IMR-90 (cell line): ENCODE data around the gene ATP23. TPM values are rescaled to one million over a fixed set of nuclear protein-coding genes. Genes with fewer than 3 reads are reported as not detected.

Experiments used
- ATAC-seq: fragments of 200-7000 bp; cut with Tn5 transposase; 2 replicates; pipeline ENCODE4 v1.9.1; 2020; ENCODE audit warnings: low read depth, mild to moderate bottlenecking, moderate library complexity
- BruUV-seq: library from RNA; stranded (reverse); fragments of 400-500 nt; replicated peaks from 2 replicates; lab custom pipeline; 2021; lab: Mats Ljungman, UMichigan
- CTCF ChIA-PET: fragments of 300-600 bp; formaldehyde crosslinking; extraction: SDS; loops from one replicate; lab custom pipeline; 2021; ENCODE audit warnings: antibody characterized with exemption; lab: Yijun Ruan, JAX
- POLR2A ChIA-PET: fragments of 300-600 bp; sonication (Branson Sonifier 250); formaldehyde crosslinking; loops from one replicate; lab custom pipeline; 2022; ENCODE audit warnings: antibody characterized with exemption; ENCODE audit not compliant: unreplicated experiment; lab: Charles Lee
- DNase-seq: peaks from one replicate; pipeline ENCODE4 v3.0.0; 2013
- H2AFZ ChIP-seq: replicated peaks from 2 replicates; pipeline ENCODE3; 2013; ENCODE audit warnings: low read length, mild to moderate bottlenecking; ENCODE audit not compliant: poor library complexity
- H2AK5ac ChIP-seq: 2 replicates; pipeline ENCODE4 v1.6.1; 2013; ENCODE audit warnings: low read depth, low read length, inconsistent platforms
- H2AK9ac ChIP-seq: replicated peaks from 2 replicates; pipeline ENCODE3; 2013; ENCODE audit warnings: mild to moderate bottlenecking, low read depth, low read length, moderate library complexity; ENCODE audit not compliant: poor library complexity
- H2BK120ac ChIP-seq: 2 replicates; pipeline ENCODE4 v1.6.1; 2013; ENCODE audit warnings: low read depth, low read length, inconsistent platforms
- H2BK15ac ChIP-seq: 3 replicates; pipeline ENCODE4 v1.6.1; 2013; ENCODE audit warnings: low read depth, low read length, inconsistent platforms
- H2BK20ac ChIP-seq: 2 replicates; pipeline ENCODE4 v1.6.1; 2013; ENCODE audit warnings: low read depth, mild to moderate bottlenecking, inconsistent platforms, low read length, moderate library complexity
- H2BK5ac ChIP-seq: 2 replicates; pipeline ENCODE4 v1.6.1; 2013; ENCODE audit warnings: mild to moderate bottlenecking, low read depth, low read length, inconsistent platforms; ENCODE audit not compliant: poor library complexity, severe bottlenecking
- H3K14ac ChIP-seq: replicated peaks from 2 replicates; pipeline ENCODE4 v1.6.1; 2013; ENCODE audit warnings: low read depth, low read length, inconsistent platforms
- H3K18ac ChIP-seq: 2 replicates; pipeline ENCODE4 v1.6.1; 2013; ENCODE audit warnings: low read depth, low read length, control low read depth
- H3K23ac ChIP-seq: 2 replicates; pipeline ENCODE4 v1.6.1; 2013; ENCODE audit warnings: low read depth, low read length, inconsistent platforms
- H3K27ac ChIP-seq: 2 replicates; pipeline ENCODE4 v1.5.1; 2013; ENCODE audit warnings: mild to moderate bottlenecking, control low read depth, low read length; ENCODE audit not compliant: insufficient read depth
- H3K27me3 ChIP-seq: 2 replicates; pipeline ENCODE4 v1.6.1; 2013; ENCODE audit warnings: low read length; ENCODE audit not compliant: control insufficient read depth, insufficient read depth
- H3K36me3 ChIP-seq: 2 replicates; pipeline ENCODE4 v1.6.1; 2013; ENCODE audit warnings: low read length, mixed read lengths; ENCODE audit not compliant: control insufficient read depth, insufficient read depth
- H3K4ac ChIP-seq: 2 replicates; pipeline ENCODE4 v1.6.1; 2013; ENCODE audit warnings: low read depth, low read length, inconsistent platforms
- H3K4me1 ChIP-seq: 2 replicates; pipeline ENCODE4 v1.6.1; 2013; ENCODE audit warnings: low read length, mixed read lengths; ENCODE audit not compliant: control insufficient read depth, insufficient read depth
- H3K4me2 ChIP-seq: 2 replicates; pipeline ENCODE4 v1.6.1; 2013; ENCODE audit warnings: low read depth, mild to moderate bottlenecking, control low read depth, low read length, moderate library complexity
- H3K4me3 ChIP-seq: 2 replicates; pipeline ENCODE4 v1.5.1; 2013; ENCODE audit warnings: low read depth, mild to moderate bottlenecking, control low read depth, low read length, moderate library complexity; ENCODE audit not compliant: insufficient read depth
- H3K56ac ChIP-seq: 2 replicates; pipeline ENCODE4 v1.6.1; 2013; ENCODE audit warnings: low read length, inconsistent platforms; ENCODE audit not compliant: insufficient read depth; ENCODE audit errors: extremely low read depth
- H3K79me1 ChIP-seq, 2 experiments: 2 replicates each; pipeline ENCODE4 v1.6.1; 2013; ENCODE audit warnings: low read length in 2 of 2, inconsistent platforms in 1 of 2, low read depth in 1 of 2
- H3K9ac ChIP-seq: 2 replicates; pipeline ENCODE4 v1.6.1; 2013; ENCODE audit warnings: low read depth, low read length, control low read depth
- H3K9me1 ChIP-seq: 2 replicates; pipeline ENCODE4 v1.6.1; 2013; ENCODE audit warnings: low read length, inconsistent platforms; ENCODE audit not compliant: insufficient read depth
- H3K9me3 ChIP-seq: 2 replicates; pipeline ENCODE4 v1.6.1; 2013; ENCODE audit warnings: low read length; ENCODE audit not compliant: control insufficient read depth, insufficient read depth
- H4K20me1 ChIP-seq: 2 replicates; pipeline ENCODE4 v1.6.1; 2013; ENCODE audit warnings: low read length, inconsistent platforms; ENCODE audit not compliant: insufficient read depth
- H4K5ac ChIP-seq: 2 replicates; pipeline ENCODE4 v1.6.1; 2013; ENCODE audit warnings: mild to moderate bottlenecking, low read depth, low read length, control low read depth
- H4K8ac ChIP-seq, 2 experiments: 2 replicates each; pipeline ENCODE4 v1.6.1; 2013; ENCODE audit warnings: low read depth in 2 of 2, low read length in 2 of 2, control low read depth in 1 of 2, inconsistent platforms in 1 of 2
- H4K91ac ChIP-seq: 2 replicates; pipeline ENCODE4 v1.6.1; 2013; ENCODE audit warnings: low read depth, low read length, inconsistent platforms; ENCODE audit not compliant: insufficient read depth
- BHLHE40 ChIP-seq: fragments of 150-350 bp; IDR thresholded peaks from 2 replicates; pipeline ENCODE4 v1.6.1; 2016; ENCODE audit warnings: mild to moderate bottlenecking, low read depth, low read length
- CEBPB ChIP-seq: IDR thresholded peaks from 2 replicates; pipeline ENCODE4 v1.6.1; 2012; ENCODE audit warnings: low read depth, low read length, improper control_type of control experiment
- CHD1 ChIP-seq: IDR thresholded peaks from 2 replicates; pipeline ENCODE4 v1.6.1; 2012; ENCODE audit warnings: low read depth, low read length, improper control_type of control experiment
- ELK1 ChIP-seq: fragments of 150-350 bp; IDR thresholded peaks from 2 replicates; pipeline ENCODE4 v1.6.1; 2016; ENCODE audit warnings: low read depth, mild to moderate bottlenecking, low read length, moderate library complexity, borderline replicate concordance
- MAFK ChIP-seq: IDR thresholded peaks from 2 replicates; pipeline ENCODE4 v1.6.1; 2012; ENCODE audit warnings: low read depth, low read length, improper control_type of control experiment
- MAZ ChIP-seq: IDR thresholded peaks from 2 replicates; pipeline ENCODE4 v1.6.1; 2012; ENCODE audit warnings: low read depth, mild to moderate bottlenecking, low read length, improper control_type of control experiment, moderate library complexity, borderline replicate concordance
- NFE2L2 ChIP-seq: fragments of 150-350 bp; IDR thresholded peaks from 2 replicates; pipeline ENCODE4 v1.6.1; 2016; ENCODE audit warnings: low read depth, mild to moderate bottlenecking, low read length
- POLR2A ChIP-seq: IDR thresholded peaks from 2 replicates; pipeline ENCODE4 v1.6.1; 2012; ENCODE audit warnings: mild to moderate bottlenecking, low read depth, low read length
- RAD21 ChIP-seq: IDR thresholded peaks from 2 replicates; pipeline ENCODE4 v1.6.1; 2012; ENCODE audit warnings: low read length, improper control_type of control experiment
- RCOR1 ChIP-seq: IDR thresholded peaks from 2 replicates; pipeline ENCODE4 v1.6.1; 2012; ENCODE audit warnings: mild to moderate bottlenecking, low read length, improper control_type of control experiment; ENCODE audit not compliant: insufficient replicate concordance
- RFX5 ChIP-seq: IDR thresholded peaks from 2 replicates; pipeline ENCODE4 v1.8.0; 2012; ENCODE audit warnings: low read depth, mild to moderate bottlenecking, low read length, moderate library complexity
- SMC3 ChIP-seq: fragments of 150-350 bp; IDR thresholded peaks from 2 replicates; pipeline ENCODE4 v1.6.1; 2016; ENCODE audit warnings: low read depth, mild to moderate bottlenecking, antibody characterized with exemption, low read length, moderate library complexity
- USF2 ChIP-seq: fragments of 150-350 bp; IDR thresholded peaks from 2 replicates; pipeline ENCODE4 v1.6.1; 2017; ENCODE audit warnings: mild to moderate bottlenecking, antibody characterized with exemption, low read length, low read depth
- WGBS, 2 experiments: methylation state at CpG; one replicate each; pipeline versions ENCODE4 v1.1.5 to v1.1.7; 2013; ENCODE audit warnings: missing lambda C conversion rate in 2 of 2; ENCODE audit not compliant: insufficient read length in 1 of 2; ENCODE audit errors: extremely low coverage in 2 of 2; 5-methylcytosine and 5-hydroxymethylcytosine counted together
- dilution Hi-C: fragments of 300-500 bp; cut with HindIII; formaldehyde crosslinking; loops from one replicate; pipeline ENCODE4 v1.14.3; 2018; ENCODE audit warnings: low sequenced_read_pairs; ENCODE audit not compliant: unreplicated experiment
- in situ Hi-C: fragments of 300-500 bp; cut with MboI; formaldehyde crosslinking; loops from 3 replicates; pipeline ENCODE4 v1.14.3; 2019; ENCODE audit warnings: low sequenced_read_pairs, inconsistent platforms, mixed read lengths
- intact Hi-C: fragments of 100-400 bp; cut with micrococcal nuclease; formaldehyde crosslinking; loops from 2 replicates; pipeline ENCODE4 v1.10.0; 2022
- polyA plus RNA-seq, 3 experiments: library from polyadenylated mRNA; depleted of rRNA; stranded (reverse); fragments of >200 nt; gene quantifications; 2 replicates each; pipeline ENCODE4 v1.2.3, GENCODE V29; 2012; ENCODE audit warnings: low replicate concordance in 1 of 3
- total RNA-seq: library from RNA; depleted of rRNA; stranded (reverse); fragments of >200 nt; gene quantifications from 2 replicates; pipeline ENCODE4 v1.2.3, GENCODE V29; 2012
- TF ChIP-seq, protein P1 (sequence below): conservative IDR thresholded peaks from 2 replicates; pipeline ENCODE4 v1.5.1; 2012; ENCODE audit warnings: mild to moderate bottlenecking, low read depth, low read length, improper control_type of control experiment

Gene ATP23
- total and polyA plus RNA-seq, 2 of the 4 experiments (the other 2 are of a cell fraction) = 6.4 to 7.2 TPM

DNA sequence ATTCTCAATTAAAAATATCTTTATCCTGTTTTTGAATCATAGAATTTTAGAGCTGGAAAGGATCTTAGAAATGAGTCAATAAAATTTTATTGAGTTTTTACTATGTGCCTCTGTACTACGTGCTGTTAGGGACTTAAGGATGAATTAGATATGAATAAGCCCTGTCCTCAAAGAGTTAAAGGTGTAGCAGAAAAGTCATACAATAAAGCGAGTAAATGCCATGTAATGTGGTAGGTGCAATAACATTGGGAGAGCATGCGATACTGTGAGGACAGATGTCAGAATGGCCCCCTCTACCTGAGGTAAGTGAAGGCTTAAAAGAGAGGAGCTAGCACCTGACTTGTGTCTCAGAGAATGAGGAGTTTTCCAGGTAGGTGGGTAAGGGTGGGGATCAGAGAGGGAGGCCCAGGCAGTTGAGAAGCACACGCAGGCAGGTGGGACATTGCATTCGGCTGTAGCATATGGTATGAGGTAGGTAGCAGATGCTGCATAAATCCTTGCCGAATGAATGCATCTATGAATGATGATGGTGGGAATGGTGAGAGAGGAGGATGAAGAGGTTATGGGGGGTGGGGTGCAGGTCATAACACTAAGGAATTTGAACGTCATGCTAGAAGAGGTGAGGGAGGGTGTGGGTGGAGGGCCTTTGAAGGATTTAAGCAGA lies 35.4 kb upstream of the ATP23 start:
- H3K9me1 ChIP-seq = no peaks in the 10 kb centered on the region
- no peaks in the 10 kb centered on the region; a peak in 1 of 4 replicates for H3K79me1 ChIP-seq
- DNase-seq (no peak), ATAC-seq (no peak)
- H3K23ac ChIP-seq = no peak overlapping the region
- no peak for TF ChIP-seq RAD21
- TF ChIP-seq POLR2A = no peak
- TF ChIP-seq USF2 = no peak
- no peak for TF ChIP-seq ELK1
- TF ChIP-seq MAZ = no peak
- no peak for TF ChIP-seq BHLHE40
- TF ChIP-seq RFX5 = no peak
- TF ChIP-seq CEBPB = no peak
- TF ChIP-seq, protein P1, sequence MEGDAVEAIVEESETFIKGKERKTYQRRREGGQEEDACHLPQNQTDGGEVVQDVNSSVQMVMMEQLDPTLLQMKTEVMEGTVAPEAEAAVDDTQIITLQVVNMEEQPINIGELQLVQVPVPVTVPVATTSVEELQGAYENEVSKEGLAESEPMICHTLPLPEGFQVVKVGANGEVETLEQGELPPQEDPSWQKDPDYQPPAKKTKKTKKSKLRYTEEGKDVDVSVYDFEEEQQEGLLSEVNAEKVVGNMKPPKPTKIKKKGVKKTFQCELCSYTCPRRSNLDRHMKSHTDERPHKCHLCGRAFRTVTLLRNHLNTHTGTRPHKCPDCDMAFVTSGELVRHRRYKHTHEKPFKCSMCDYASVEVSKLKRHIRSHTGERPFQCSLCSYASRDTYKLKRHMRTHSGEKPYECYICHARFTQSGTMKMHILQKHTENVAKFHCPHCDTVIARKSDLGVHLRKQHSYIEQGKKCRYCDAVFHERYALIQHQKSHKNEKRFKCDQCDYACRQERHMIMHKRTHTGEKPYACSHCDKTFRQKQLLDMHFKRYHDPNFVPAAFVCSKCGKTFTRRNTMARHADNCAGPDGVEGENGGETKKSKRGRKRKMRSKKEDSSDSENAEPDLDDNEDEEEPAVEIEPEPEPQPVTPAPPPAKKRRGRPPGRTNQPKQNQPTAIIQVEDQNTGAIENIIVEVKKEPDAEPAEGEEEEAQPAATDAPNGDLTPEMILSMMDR = no peak
- no peak for TF ChIP-seq MAFK
- no peak for TF ChIP-seq CHD1
- TF ChIP-seq RCOR1 = no peak
- TF ChIP-seq NFE2L2 = no peak
- no peak for TF ChIP-seq SMC3
- no peak overlapping the region for H3K56ac ChIP-seq
- H4K5ac ChIP-seq = no peak overlapping the region
- in situ Hi-C loops (loop anchor here (5.0 kb wide), 1 partner anchor 79 kb away; no protein-coding TSS in a partner anchor), dilution Hi-C loops (no loop called here), intact Hi-C loops (loop anchor here (1.0 kb wide), 3 partner anchors 75 to 124 kb away; partner anchors contain the start of gene TSFM)
- peaks cover 3% of the 10 kb centered on the region for H3K4me1 ChIP-seq
- H3K4me3 ChIP-seq = no peak overlapping the region
- H3K9me3 ChIP-seq = no peaks in the 10 kb centered on the region
- H2BK20ac ChIP-seq = no peak overlapping the region
- no peaks in the 10 kb centered on the region for H4K20me1 ChIP-seq
- ChIA-PET POLR2A (no interaction called here), CTCF (interaction anchor here (0.6 to 1.6 kb wide), 7 partner anchors 9 to 748 kb away, joined by 3 to 6 read pairs (median 3); no protein-coding TSS in a partner anchor)
- no peaks in the 10 kb centered on the region for H3K36me3 ChIP-seq
- H2AFZ ChIP-seq = no peak overlapping the region
- no peak overlapping the region for H2BK15ac ChIP-seq
- no peak overlapping the region for H3K9ac ChIP-seq
- H2BK120ac ChIP-seq = no peak overlapping the region
- H3K4me2 ChIP-seq = no peak overlapping the region
- H4K8ac ChIP-seq = no peak overlapping the region
- H2AK9ac ChIP-seq = no peak overlapping the region
- H2AK5ac ChIP-seq = no peak overlapping the region
- no peak overlapping the region for H3K4ac ChIP-seq
- no peak overlapping the region for H3K27ac ChIP-seq
- no peak overlapping the region for H2BK5ac ChIP-seq
- H3K27me3 ChIP-seq = peaks cover 31% of the 10 kb centered on the region
- H3K14ac ChIP-seq = no peak overlapping the region
- no peak overlapping the region for H3K18ac ChIP-seq
- no peak overlapping the region for H4K91ac ChIP-seq
- no TSS peak for BruUV-seq
- WGBS, 2 experiments = 68% methylated on average over 4 of the region's 7 CpGs; no CpG with 5 or more reads in 1 of the 2 experiments
